T-helper 1 cell treated with Interleukin-12 subunit alpha and Interleukin-12 subunit beta and Interleukin-4 antibody, amounts not matched to agents 30 ng/mL and 1 ng/mL, for 36 hours (primary cell): ENCODE measurements around the gene MLKL. TPM values are rescaled to one million over a fixed set of nuclear protein-coding genes. Genes with fewer than 3 reads are reported as not detected.

Experiments used
- intact Hi-C: fragments of 100-400 bp; cut with micrococcal nuclease; formaldehyde crosslinking; loops from one replicate; pipeline ENCODE4 v1.15.1; 2024
- total RNA-seq: library from RNA; stranded (reverse); gene quantifications from 2 replicates; pipeline ENCODE4 v1.2.3, GENCODE V29; 2022

Gene MLKL
- 34.0 and 34.9 TPM in 2 replicates for total RNA-seq

- intact Hi-C loops, result loop anchor here (1.0 to 5.0 kb wide), 6 partner anchors 34 to 764 kb away; partner anchors contain the start of genes GLG1, RFWD3, TMEM170A and WDR59
Measured at GRCh38 chr16:74700438-74701225, at the start of gene MLKL. Gene MLKL, minus strand, starts transcription at chr16:74700862. Its CDS starts 5,105 bp downstream, at chr16:74695757.

GRCh38 chr16:74749291-74750055 lies 48.8 kb upstream of the MLKL start:
- intact Hi-C loops, result no loop called here

- intact Hi-C loops, result no loop called here
Measured at GRCh38 chr16:74748616-74749026, 48.0 kb upstream of the MLKL start.

- intact Hi-C loops, result no loop called here
Measured at GRCh38 chr16:74747716-74748615, 47.3 kb upstream of the MLKL start.

- intact Hi-C loops, result no loop called here
Measured at GRCh38 chr16:74745926-74746325, 45.3 kb upstream of the MLKL start.

DNA sequence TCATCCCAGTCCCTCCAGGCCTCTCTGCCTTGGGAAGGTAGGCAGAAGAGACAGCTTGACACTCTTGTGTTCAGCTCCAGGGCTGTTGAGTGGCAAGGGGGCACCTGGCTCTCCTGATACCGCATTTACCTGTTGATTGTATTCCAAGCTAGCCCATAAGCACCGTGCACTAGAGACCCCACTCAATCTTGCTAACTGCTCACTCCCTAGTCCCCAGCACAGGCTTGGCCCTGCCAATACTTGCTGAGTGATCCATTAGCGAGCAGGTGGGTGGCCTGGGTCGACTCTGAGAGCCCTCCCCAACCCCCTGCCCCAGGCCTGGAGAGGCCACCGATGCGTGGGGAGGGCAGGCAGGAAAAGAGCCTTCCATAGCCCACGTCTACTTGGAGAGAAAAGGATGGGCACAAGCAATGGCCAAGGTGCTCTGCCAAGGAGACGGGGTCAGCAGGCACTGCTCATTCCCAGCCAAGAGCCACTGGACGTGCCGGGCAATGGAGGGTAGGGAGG lies 44.5 kb upstream of the MLKL start:
- intact Hi-C loops, result no loop called here

DNA sequence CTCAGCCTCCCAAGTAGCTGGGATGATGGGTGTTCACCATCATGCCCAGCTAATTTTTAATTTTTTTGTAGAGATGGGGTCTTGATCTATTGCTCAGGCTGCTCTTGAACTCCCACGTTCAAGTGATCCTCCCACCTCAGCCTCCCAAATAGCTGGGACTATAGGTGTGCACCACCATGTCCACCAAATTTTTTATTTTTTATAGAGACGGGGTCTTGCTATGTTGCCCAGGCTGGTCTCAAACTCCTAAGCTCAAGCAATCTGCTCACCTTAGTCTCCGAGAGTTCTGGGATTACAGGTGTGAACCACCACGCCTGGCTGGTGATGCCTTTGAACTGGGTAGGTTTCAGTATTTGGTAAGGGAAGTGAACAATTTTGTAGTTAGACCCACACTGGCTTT lies 43.9 kb upstream of the MLKL start:
- intact Hi-C loops, result no loop called here

DNA sequence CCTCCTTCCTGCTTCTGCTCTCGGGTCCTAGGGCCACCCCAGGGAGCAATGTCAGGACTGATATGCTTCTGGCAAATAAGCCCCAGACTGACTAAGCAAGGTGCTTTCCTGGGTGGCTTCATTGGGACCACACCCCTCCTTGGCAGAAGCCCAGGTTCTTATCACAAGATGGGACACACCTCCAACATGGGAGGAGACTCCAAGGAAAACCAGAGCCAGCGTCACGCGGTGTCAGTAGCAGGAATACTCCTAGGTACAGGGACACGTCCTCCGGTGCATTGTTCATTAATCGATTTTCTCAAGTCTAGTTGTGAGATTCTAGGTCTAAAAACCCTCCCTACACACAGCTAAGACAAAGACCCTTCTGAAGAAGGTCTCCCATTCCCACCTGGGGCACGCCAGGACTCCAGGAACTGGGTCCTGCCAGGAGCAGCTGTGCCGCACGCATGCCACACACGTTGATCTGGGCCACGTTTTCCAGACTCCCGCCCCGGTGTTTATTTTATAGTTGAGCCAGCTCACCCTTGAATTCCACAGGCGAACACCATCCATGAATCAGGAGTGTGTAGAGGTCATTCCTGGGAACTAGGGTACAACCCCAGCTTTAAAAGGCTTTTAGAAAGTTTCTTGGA lies 43.1 kb upstream of the MLKL start:
- intact Hi-C loops, result no loop called here

- intact Hi-C loops, result no loop called here
Measured at GRCh38 chr16:74743045-74743667, 42.5 kb upstream of the MLKL start.

DNA sequence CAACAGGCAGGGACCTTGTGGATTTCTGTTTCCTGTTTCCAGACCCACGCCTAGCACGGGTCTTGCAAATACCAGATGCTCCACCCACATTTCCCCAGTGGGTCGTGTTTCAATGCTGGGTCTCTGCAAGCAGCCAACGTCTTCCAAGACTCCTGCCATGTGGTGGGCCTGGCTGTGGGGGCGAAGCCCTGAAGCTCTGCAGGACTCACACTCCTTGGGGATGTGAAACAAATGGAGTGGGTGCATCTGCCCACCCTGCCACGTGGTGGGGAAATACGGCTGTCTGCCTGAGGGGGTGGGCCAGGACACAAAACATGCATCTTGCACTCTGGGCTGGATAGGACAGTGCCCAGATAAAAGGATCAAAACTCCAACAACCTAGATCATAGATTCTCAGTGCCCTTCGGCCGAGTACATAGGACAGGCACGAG lies 41.4 kb upstream of the MLKL start:
- intact Hi-C loops, result no loop called here

DNA sequence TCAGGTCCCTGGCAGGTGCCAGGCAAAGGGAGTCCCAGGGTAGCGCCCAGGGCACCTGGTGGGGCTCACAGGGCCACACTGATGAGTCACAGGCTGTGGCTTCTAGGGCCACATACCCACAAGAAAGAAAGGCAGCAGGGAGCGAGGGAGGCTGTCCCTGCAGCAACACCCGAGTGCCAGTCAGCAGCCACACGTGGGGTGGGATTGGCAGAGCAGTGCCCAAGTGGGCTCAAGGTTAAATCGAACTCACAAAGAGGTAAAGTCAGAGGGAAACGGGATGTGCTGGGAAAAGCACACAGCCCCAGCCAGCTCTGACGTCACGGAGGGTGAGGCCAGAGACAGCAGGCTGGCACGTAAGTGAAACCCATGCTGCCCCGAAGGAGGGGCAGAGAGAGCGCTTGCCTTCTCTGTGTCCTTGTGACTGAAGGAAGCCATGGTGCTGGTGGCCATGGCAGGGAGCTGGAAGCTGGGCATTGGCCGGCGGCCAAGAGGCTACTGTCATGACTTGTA lies 40.2 kb upstream of the MLKL start:
- intact Hi-C loops, result no loop called here

DNA sequence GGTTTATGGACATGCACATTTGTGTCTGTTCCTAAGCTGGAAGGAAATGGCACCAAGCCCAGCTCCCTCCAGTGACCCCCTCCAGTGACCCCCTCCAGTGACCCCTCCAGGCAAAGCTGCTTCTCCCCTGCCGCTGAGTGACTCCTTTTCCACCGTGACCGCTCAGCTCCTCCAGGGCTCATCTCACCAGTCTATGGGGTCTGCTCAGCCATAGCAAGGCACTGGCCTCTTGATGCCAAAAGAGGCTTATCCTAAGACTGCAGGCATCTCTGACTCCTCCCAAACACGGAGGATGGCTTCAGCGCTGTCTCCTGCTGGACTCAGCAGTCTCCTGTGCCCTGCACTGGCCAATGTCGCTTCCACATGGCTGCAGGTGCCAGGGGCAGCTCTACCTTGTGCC lies 38.6 kb upstream of the MLKL start:
- intact Hi-C loops, result no loop called here

DNA sequence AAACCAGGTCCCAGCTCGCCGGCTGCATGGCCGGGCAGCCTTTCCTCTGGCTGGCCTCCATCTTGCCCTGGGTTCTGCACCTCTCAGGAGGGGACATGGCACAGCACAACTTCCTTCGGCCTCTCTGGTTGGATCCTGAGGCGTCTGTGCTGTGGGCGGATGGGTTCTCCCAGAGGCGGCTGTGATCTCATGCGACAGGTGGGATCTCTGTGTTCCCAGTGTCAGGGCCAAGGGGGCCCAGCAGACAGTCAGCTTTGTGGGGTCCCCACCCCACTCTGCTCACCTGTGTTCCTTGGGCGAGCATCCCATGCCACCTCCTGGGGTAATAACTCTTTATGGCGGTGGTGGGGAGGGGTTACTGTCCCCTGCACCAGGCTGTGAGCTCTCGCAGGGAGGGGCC lies 38.2 kb upstream of the MLKL start:
- intact Hi-C loops, result no loop called here

DNA sequence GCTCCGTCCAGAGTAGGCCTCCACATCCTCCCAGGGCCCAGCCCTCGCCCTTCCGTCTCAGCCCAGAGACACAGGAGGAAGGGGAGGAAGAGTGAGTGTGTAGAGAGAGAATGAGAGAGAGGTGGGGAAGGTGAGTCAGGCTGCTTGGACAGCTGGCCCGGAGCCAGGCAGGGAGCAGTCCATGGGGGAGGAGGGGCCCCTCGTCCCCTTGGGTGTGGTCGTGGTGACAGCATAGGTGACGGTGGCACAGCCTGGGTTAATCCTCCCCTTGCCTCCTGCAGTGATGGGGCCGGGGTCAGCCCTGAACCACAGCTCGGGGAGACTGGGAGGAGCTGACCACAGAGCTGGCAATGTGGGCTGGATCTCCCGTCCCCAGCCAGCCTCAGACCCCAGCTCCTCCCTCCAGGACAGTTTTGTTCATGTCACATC lies 37.5 kb upstream of the MLKL start:
- intact Hi-C loops, result no loop called here

DNA sequence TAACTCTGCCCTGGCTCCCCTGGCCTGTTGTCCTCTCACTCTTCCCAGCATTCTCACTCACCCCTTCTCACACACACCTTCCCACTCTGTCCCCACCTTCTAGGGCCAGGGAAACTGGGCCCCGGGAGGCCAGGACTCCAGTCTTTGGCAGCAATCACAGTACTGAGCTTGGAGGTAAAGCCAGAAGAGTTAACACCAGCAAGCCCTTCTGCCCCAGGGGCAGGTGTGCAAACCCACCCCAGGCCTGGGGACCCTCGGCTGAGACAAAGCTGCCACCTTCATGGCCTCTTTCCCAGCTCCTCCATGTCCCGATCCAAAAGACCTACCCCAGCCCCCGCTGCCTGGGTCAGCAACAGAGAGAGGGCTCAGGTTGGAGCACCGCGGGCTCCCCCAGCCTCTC lies 36.9 kb upstream of the MLKL start:
- intact Hi-C loops, result no loop called here

- intact Hi-C loops, result no loop called here
Measured at GRCh38 chr16:74736531-74737157, 36.0 kb upstream of the MLKL start.

DNA sequence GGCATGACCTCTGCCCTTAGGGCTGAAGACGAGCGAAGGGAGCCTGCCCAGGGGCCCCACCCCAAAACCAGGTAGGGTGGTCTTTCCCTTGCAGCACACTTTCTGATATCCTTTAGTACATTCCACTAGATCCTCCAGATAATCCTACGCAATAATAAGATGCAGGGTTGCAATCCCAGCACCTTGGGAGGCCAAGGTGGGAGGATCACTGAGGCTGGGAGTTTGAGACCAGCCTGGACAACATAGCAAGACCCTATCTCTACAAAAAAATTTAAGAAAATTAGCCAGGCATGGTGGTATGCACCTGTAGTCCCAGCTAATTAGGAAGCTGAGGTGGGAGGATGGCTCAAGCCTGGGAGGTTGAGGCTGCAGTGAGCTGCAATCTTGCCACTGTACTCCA lies 34.9 kb upstream of the MLKL start:
- intact Hi-C loops, result no loop called here

DNA sequence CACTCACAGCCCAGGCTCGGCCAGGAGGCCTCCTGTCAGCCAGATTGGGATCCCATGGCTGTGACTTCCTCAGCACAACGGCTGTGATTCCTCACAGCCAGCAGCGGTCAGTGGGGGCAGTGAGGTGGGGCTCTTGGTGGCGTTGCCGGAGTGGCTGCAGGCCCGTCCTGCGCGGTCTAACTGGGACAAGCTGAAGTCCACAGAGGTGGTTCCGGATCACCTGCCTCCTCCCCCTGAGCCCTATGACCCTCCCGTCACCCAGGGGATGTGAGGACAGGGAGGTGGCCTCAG lies 34.4 kb upstream of the MLKL start:
- intact Hi-C loops, result no loop called here

- intact Hi-C loops, result no loop called here
Measured at GRCh38 chr16:74734361-74735161, 33.9 kb upstream of the MLKL start.
